HG03575 (cell line): ENCODE results near the gene ZNF319.

Experiments
- ATAC-seq: cut with Tn5 transposase; IDR thresholded peaks from one replicate; pipeline ENCODE4 v1.9.1; 2021; ENCODE audit not compliant: unreplicated experiment, insufficient number of reproducible peaks, low FRiP score; ENCODE audit errors: extremely low read depth

ZNF319 gene

DNA sequence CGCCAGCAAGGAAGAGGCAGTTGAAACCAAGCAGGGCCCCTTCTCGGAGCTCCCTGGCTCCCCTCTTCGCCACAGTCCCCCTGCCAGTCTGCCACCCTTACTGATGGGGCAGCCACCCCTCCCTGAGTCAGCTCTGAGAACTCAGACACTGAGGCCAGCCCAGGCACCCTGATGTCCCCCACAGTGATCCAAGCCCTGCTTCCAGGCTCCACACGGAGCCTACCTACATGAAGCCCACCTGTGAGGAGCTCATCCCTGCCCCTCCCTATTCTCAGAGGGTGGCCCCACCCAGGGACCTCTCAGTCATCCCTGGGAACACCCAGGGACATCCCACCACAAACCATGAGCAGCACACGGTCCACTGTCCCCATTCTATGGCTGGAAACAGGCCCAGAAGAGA lies 38.4 kb downstream of the ZNF319 start:
- ATAC-seq: no peak

DNA sequence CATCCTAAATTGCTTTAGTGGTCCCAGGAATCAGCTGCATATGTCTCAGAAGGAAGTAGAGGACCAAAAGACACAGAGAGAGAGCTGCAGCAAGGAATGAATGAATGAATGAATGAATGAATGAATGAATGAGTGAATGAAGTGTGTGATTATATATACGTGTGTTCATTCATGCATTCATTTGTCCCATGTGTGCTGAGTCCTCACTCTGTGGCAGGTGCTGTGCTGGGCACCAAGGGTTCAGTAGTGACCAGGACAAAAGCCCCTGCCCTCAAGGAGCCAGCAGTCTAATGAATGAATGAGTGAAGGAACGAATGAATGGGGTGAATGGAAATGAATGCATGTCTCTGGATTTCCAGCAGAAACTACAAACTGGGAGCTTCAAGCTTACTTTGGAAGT lies 38.9 kb downstream of the ZNF319 start:
- no peak for ATAC-seq

DNA sequence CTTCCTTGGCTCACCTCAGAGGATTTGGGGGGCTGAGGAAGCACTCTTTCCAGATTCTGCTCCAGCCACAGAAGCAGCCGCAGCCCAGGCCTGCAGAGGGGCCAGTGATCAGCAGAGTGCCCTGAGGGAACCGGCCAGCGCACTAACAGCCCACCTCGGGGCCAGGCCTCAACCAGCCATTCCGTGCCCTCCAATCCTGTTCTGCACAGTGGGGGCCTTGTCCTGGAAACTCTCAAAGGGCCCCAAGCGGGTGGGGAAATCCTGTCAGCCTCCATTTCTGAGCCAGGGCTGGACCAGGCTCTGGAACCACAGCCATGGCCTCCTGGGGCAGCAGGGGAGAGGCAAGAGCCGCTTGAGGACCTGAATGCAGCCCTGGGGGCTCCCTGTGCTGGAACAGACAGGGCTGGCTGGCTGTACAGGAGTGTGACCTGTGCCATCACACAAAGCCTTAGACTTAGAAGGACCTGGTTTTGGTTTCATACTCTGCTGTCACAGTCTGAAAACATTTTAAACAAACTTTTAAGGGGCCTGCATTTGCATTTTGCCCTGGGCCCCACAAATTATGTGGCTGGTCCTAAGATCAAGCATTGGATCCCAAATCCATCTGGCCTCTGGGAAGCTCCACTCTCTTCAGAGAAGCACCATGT lies 39.5 kb downstream of the ZNF319 start:
- ATAC-seq: no peak

DNA sequence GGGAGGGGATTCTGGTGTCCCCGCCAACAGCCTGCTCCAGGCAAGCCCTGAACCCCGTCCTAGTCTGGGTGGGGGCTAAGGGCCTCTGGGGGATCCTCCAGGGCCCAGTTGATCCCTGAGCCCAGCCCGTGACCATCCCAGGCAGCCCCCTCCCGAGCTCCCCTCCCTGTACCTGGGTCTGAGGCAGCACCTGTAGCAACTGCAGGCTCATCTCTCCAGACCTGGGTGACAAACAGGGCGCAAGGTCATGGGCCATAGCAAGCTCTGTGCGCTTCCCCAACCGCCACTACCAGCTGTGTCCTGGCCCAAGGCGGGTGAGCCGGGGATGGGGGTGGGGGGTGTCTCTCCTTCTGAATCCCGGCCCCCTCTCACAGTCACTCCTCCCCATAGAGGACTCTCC lies 40.2 kb downstream of the ZNF319 start:
- no peak for ATAC-seq

DNA sequence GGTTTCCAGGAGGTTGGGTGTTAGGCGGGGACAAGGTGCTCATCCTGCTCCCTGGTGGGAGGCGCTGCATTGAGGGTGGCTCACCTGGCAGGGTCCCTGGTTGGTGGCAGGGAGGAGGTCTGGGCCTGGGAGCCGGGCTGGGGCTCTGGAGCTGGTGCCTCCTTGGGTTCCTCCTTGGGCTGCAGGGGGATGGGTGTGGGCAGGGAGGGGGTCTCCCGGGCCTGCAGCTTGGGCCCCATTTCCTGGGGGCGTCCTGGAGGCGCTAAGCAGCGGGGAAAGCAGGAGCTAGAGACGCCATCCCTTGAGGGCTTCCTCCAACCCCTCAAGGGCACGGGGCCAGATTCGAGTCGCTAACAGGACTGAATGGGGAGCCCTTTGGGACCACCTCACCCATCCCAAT lies 40.7 kb downstream of the ZNF319 start:
- no peak for ATAC-seq

DNA sequence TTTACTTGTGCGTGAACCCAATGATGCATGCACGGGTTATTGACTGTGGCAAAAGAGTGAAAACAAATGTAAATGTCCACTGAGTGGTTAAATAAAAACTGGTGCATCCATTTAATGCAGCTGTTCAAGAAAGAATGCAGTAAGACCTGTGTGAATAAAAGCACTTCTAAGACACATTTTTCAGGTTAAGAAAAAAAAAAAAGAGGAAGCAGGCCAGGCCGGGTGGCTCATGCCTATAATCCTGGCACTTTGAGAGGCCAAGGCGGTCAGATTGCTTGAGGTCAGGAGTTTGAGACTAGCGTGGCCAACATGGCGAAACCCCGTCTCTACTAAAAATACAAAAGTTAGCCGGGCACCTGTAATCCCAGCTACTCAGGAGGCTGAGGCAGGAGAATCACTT lies 41.4 kb downstream of the ZNF319 start:
- ATAC-seq: no peak

DNA sequence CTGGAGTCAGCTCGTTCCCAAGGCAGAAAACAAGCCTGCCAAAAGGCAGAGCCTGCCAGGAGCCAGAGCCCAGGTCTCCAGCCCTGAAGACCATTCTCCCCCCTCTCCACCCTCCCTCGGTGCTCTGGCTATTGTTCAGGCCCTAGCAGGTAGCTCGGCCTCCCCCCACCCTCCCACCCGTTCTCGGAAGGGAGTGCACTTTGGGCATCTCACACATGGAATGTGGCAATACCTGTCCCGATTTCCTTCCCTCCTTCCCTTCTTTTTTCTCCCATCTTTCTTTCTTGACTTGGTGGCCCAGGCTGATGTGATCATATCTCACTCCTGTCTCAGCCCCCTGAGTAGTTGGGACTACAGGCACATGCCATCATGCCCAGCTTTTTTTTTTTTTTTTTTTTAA lies 41.9 kb downstream of the ZNF319 start:
- no peak for ATAC-seq

DNA sequence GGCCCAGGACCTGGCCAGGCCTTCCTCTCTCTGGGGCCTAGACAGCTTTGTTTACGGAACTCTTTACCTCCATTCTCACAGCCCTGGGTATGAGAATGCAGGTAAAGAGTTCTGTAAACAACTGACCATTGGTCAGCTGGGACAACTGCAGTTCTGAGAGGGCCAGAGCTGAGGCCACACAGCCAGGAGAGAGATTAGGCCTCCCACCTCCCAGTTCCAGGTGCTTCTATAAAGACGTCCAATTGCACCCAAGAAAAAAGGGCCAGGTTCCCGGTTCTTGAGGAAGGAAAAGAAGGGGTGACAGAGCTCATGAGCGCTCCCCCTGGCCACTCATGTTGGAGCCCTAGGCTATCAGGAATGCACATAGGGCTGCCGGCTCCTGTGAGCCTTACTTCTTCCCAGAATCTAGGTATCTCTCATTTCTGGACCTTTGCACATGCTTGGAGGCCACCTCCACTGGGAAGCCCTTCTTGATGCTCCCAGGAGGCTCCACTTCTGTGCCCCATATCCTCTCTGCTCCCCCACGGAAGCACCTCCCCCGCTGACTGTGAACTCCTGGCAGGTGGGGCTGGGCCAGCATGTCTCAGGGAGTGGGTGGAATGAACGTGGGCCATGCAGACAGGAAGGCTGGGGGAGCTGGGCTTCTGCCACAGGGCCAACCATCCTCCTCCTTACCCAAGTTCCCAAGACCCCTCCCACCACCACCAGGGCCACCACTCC lies 42.6 kb downstream of the ZNF319 start:
- no peak for ATAC-seq

DNA sequence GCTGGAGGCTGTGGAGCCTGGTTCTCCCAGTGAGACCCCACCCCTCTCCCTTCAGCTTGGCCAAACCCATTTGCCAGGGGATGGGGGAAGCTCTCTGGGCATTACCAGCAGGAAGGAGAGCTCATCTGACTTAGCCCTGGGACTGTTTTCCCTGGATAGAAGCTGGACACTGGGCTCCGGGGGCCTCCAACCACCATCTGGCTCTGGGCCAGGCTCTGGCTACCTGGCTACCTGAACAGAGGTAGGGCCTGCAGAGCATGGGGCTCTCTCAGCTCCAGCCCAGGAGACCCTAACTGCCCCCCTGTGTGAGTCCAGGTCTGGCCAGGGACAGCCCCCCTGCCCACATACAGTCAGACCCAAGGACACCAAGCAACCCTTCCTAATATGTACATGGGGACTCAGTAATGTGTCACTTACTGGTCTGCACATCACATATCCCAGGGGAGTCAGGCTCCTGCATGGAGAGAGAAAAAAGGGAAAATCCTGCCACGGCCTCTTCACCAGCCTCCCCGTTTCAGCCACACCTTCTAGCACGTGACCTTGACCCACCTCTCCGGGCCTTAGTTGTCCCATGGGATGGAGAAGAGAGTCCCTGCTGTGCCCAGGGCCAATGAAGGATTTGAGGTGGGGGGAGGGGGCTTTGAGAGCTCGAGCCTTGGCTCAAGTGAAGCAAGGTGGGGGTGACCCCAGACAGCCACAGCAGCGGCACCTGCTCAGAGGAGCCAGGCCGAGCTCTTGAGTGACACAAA lies 43.4 kb downstream of the ZNF319 start:
- no peak for ATAC-seq

DNA sequence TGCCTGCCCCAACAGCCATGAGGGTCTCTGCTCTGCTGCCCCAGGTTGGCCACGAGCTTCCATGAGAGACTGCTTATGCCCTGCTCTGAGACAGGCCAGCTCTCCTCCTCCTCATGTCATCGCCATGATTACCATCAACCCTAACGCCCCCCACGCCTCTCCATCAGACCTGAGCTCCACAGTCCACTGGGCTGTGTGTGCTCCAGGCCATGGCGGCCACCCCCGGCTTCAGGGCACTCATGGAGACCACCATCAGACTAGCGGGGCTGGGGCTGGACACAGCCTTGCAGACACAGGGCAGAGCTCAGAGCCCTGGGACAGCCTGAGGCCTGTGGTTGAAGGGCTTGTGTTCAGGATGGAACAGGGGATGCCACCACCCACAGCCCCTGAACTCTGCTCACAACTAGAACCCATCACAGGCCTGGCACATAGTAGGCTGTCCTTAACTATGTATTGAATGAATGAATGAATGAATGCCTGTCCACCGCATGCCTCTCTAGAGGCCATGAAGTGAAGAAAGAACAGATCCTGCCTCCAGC lies 44.1 kb downstream of the ZNF319 start:
- ATAC-seq: no peak

DNA sequence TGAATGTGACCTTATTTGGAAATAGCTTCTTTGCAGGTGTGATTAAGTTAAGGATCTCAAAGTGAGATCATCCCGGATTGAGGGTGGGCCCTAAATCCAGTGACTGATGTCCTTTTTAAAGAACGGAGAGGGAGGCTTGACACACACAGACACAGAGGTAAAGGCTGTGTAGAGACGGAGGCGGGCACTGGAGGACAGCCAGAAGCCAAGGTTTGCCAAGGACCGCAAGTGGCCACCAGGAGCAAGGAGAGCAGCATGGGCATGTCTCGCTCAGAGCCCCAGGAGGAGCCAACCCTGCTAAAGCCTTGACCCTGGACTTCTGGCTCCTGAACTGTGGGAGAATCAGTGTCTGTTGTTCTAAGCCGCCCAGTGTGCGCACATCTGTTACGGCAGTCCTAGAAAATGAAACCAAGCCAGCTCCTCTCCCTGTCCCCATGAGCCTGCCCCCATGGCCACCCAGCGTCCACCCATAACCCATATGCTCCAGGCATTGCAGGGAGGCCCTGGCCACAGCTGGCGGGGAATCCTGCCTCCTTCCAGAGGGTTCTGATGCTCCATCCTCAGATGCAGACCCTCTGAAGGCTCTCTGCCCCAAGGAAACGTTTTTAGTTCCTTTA lies 44.8 kb downstream of the ZNF319 start:
- ATAC-seq: no peak

DNA sequence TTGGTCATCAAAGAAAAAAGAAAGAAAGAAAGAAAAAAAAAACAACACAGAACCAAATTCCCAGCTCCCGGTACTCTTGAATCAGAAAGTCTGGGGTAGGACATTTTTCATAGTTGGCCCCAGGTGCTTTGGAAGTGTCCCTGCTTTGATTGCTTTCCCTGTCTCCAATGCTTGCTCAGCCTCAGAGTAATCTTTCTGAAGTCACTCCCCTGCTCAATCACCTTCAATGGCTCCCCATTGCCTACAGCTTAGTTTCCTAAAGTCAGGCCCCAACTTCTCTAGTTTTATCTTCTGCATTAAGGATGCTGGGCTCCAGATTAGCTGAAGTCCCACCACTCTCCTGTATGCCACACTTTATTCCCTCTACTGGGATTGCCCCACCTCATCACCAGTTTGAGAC lies 46.6 kb downstream of the ZNF319 start:
- ATAC-seq: no peak

DNA sequence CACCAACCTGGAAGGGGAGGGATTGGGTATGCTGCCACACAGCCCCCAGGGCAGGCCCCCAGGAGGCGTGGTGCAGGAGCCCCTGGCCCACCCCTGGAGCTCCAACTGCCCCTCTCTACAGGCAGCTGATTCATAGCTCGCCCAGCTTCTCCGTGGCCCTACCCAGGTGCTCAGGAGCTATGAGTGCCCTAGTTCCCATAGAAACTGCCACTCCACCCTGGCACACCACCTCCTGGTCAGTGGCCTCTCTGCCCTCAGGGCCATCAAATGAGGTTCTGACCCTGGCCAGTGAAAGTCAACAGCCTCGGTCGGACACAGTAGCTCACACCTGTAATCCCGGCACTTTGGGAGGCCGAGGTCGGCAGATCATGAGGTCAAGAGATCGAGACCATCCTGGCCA lies 47.6 kb downstream of the ZNF319 start:
- no peak for ATAC-seq

DNA sequence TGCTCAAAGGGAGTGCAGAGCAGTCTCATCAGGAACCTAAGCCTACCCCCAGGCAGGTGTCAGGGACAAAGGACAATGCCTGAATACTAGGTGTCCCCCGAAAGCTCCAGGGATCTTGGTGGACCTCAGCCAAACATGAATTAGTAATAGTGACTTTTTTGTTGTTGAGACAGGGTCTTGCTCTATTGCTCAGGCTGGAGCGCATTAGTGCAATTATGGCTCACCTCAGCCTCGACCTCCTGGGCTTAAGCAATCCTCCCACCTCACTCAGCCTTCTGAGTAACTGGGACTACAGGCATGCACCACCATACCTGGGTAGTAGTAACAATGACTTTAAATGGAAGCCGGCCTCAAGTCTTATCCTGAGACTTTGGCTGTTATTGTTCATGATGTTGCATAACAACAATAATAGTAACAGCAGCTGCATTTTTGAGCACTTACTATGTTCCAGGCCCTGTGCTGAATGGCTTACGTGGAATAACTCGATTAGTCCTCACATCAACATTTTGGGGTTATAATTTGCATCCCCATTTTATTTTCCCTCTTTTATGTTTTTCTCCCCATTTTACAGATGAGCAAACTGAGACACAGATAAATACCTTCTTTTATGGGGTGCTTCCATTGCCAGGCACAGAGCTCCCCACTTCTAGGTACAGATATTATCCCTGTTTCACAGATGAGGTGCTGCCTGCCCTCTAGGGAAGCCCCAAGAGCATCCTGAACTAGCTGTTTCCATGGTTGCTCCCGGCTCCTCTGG lies 49.1 kb downstream of the ZNF319 start:
- no peak for ATAC-seq

DNA sequence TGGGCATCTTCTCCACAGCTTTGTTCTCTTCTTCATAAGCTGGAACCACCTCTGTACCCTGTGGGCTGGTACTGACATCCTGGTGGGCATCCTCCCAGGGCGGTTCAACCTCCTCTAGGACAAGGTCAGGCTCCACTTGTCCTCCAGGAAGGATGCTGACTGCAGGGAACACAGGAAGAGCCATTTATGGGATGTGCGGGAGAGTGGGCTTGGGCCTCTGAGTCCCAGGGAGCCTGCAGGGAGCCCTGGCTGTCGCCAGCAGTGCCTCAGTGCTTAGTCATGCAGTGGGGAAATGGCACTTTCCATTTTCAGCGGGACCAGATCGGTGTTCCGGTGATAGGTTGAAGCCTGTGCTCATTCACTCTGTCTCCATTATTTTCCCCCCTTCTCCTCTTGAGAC lies 50.1 kb downstream of the ZNF319 start:
- ATAC-seq: no peak

DNA sequence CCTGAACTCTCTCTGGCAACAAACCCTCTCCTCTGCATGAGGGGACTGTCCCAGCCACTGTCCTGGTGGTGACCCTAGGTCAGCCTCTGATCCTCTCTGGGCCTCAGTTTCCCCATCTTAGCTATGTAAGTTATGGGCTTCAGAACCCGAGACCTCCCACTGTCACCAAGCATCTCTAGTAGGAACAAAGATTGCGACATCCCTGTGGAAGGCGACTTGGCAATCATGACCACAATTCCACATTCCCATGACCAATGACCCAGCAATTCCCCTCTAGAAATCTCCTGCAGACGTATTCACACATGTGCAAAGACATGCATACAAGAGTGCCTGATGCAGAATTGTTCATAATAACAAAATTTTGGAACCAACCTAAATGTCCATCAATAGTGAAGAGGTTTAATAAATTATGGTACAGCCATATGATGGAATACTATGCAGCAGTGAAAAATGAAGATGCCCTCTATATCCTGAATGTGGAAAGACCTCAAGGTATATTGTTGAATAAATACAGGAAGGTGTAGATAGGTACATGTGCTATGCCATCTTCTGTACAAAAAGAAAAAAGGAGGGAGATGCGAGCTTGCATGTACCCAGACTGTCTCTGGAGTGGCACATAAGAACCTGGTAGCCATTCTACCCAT lies 50.8 kb downstream of the ZNF319 start:
- no peak for ATAC-seq

DNA sequence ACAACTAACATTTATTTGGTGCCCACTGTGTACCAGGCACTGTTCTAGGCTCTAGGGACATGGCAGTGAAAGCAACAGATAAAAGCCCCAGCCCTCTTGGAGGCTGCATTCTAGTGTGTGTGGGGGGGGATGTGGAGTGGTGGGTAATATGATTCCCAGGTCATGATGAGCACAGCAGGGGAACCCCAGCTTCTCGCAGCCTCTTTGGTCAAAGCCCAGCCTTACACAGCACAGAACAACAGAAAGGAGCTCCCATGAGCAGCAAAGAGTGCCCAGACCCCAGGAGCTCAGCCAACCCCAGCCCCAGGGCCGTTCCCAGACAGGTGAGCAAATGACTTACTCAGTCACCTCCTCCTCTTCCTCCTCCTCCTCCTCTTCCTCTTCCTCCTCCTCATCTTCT lies 51.5 kb downstream of the ZNF319 start:
- no peak for ATAC-seq

DNA sequence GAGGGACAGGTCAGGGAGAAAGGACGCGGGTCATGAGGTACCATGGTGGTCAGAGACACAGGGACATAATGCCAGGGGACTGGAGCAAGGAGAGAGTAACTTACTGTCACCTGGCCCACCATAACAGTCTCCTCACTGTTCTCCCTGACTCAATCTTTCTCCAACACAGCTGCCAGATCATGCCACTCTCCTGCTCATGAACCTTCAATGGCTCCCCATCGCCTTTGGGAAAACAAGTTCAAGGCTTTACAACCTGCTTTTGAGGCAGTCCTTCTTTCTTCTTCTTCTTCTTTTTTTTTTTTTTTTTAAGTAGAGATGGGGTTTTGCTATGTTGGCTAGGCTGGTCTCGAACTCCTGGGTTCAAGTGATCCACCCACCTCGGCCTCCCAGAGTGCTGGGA lies 52.4 kb downstream of the ZNF319 start:
- ATAC-seq: no peak

DNA sequence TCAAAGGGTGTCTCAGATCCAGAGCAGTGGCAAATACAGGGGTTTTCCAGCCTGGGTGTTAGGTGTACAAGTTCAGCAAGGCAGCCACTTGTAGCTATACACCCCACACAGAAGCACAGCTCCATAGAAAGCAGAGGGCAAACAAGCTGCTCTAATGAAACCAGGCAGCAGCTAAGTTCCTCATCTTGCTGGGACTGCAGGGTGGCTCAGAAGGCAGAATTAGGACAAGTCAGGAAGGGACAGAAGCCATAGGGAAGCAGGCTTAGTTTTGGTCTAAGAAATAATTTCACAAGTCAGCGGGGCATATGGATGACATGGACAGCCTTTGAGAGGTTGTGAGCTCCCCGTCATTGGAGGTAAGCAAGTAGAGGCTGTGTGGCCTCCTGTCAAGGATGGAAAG lies 53.2 kb downstream of the ZNF319 start:
- no peak for ATAC-seq
